ENCODE results near the gene EEIG1.

DNA sequence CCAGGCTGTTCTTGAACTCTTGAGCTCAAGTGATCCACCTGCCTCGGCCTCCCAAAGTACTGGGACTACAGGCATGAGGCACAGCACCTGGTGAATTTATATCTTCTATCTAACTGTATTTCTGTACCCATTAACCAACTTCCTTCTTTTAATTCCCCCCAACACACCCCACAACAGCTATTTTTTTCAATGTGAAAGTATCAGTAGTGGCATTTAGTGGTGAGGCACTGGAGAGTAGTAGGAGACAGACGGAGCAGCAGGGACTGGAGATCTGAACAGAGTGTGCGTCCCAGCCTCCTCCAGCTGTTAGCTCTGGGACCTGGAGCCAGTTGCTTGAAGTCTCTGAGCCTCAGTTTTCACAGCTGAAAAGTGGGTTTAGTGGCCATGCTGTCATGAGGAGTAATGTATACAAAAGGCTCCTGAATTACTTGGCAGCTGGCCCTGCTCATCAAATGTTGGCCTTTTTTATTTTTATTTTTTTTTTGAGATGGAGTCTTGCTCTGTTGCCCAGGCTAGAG, 11.0 kb upstream of the EEIG1 start:
- TF ChIP-seq POLR2A (IDR thresholded peaks at IDR 0.05), result no peak
- TF ChIP-seq, protein P1, sequence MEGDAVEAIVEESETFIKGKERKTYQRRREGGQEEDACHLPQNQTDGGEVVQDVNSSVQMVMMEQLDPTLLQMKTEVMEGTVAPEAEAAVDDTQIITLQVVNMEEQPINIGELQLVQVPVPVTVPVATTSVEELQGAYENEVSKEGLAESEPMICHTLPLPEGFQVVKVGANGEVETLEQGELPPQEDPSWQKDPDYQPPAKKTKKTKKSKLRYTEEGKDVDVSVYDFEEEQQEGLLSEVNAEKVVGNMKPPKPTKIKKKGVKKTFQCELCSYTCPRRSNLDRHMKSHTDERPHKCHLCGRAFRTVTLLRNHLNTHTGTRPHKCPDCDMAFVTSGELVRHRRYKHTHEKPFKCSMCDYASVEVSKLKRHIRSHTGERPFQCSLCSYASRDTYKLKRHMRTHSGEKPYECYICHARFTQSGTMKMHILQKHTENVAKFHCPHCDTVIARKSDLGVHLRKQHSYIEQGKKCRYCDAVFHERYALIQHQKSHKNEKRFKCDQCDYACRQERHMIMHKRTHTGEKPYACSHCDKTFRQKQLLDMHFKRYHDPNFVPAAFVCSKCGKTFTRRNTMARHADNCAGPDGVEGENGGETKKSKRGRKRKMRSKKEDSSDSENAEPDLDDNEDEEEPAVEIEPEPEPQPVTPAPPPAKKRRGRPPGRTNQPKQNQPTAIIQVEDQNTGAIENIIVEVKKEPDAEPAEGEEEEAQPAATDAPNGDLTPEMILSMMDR (IDR thresholded peaks at IDR 0.05), result no peak

Data from Peyer's patch (tissue), 4 donors.